Measurements from ENCODE around the gene ZNF532. TPM values are rescaled to one million over a fixed set of nuclear protein-coding genes. Genes with fewer than 3 reads are reported as not detected.
A peak's percentile ranks its signal among the peaks of the same experiment; 100 is the strongest.

ZNF532 gene
- total and polyA plus RNA-seq, 2 donors, result 11.6 to 11.9 TPM

DNA sequence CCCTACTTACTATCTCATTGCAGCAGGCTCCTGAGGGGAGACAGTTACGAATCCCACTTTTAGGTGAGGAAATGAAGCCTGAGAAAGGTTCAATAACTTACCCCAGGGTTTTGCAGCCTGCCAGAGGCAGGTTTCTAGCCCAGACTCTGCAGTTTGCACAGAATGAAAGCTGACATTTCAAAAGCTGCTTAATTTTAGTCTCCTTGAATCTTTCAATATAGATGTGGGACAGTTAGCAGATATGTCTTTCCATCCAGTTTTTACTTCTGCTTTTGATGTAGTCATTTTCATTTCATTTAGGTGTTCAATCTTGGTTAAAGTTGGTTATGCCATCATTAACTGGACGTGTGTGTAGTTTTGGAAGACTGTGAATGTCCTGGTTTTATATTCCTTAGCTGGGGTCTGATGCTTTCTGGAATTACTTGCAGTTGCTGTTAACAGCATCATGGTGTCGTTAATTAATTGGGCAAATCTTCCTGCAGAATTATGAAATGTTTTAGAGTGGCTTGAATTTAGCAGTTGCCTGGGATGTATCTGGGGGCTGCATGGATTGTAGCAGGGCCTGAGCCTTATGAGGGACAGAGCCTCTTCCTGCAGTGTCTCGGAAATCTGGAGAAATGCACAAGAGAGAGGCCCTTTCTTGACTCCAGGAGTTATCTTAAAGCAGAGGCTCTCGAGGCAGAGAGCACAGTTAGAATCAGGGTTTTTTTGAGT, 100.8 kb downstream of the ZNF532 start:
- no peaks in the 10 kb centered on the region for H3K9me3 ChIP-seq (ENCODE audit: control insufficient read depth in 2 of 2, insufficient read depth in 1 of 2, low read length in 1 of 2)
- no peaks in the 10 kb centered on the region for H3K27me3 ChIP-seq (ENCODE audit: control insufficient read depth in 2 of 2, insufficient read depth in 1 of 2, low read length in 1 of 2)
- DNase-seq (ENCODE audit: low read depth in 6 of 9, low spot score in 9 of 9), result no peak
- peak overlapping the region in 1 of 2 donors; percentile 40 for H3K27ac ChIP-seq (ENCODE audit: low read depth in 1 of 2, low read length in 1 of 2)
- H3K4me3 ChIP-seq (ENCODE audit: low read length in 2 of 2), result no peak overlapping the region
- H3K4me1 ChIP-seq (ENCODE audit: control insufficient read depth in 2 of 2, insufficient read depth in 2 of 2, low read length in 2 of 2), result no peaks in the 10 kb centered on the region
- H3K36me3 ChIP-seq (ENCODE audit: control insufficient read depth in 2 of 2, insufficient read depth in 2 of 2, low read length in 1 of 2), result no peaks in the 10 kb centered on the region
- 91% methylated on average over 5 of the region's 5 CpGs for WGBS

DNA sequence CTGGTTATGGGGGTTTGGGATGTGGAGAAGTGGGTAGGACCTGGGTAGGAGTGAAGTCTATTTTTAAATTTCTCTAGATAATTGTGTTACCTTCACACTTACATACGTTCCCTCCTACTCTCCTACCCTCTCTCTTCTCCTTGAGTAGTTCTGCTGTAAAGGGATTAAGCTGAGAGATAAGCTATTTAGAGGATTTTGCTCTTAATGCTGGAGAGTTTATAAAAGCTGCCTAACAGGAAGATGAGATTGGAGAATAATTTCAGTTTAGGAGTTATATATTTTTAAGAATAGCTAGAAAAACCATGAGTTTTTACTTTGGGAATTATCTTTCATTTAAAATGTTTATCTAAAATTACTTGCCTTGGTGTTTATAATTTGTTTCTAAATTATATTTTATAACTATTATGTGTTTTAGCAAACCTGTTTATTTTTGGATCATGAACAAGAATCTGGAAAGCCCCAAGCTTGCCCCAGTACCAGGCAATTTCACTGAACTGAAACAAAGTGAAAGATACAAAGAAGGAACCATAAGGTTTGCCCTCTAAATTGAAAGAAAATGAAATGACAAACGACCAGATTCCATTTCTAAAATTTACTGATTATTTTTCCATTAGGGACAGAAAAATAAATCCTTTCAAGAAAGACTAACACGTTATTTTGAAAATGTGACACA, 101.5 kb downstream of the ZNF532 start:
- no peak for DNase-seq (ENCODE audit: low read depth in 6 of 9, low spot score in 9 of 9)
- H3K27ac ChIP-seq (ENCODE audit: low read depth in 1 of 2, low read length in 1 of 2), result peak overlapping the region in 1 of 2 donors; percentile 40
- H3K9me3 ChIP-seq (ENCODE audit: control insufficient read depth in 2 of 2, insufficient read depth in 1 of 2, low read length in 1 of 2), result no peaks in the 10 kb centered on the region
- WGBS, result 78% methylated on average over 3 of the region's 3 CpGs
- no peaks in the 10 kb centered on the region for H3K27me3 ChIP-seq (ENCODE audit: control insufficient read depth in 2 of 2, insufficient read depth in 1 of 2, low read length in 1 of 2)
- H3K4me1 ChIP-seq (ENCODE audit: control insufficient read depth in 2 of 2, insufficient read depth in 2 of 2, low read length in 2 of 2), result no peaks in the 10 kb centered on the region
- H3K4me3 ChIP-seq (ENCODE audit: low read length in 2 of 2), result no peak overlapping the region
- H3K36me3 ChIP-seq (ENCODE audit: control insufficient read depth in 2 of 2, insufficient read depth in 2 of 2, low read length in 1 of 2), result no peaks in the 10 kb centered on the region

GRCh38 chr18:58966704-58967103, 102.0 kb downstream of the ZNF532 start:
- 89% methylated on average over 3 of the region's 3 CpGs for WGBS
- Histone ChIP-seq H3K36me3 (ENCODE audit: control insufficient read depth in 2 of 2, insufficient read depth in 2 of 2, low read length in 1 of 2) (no peaks in the 10 kb centered on the region), H3K27ac (ENCODE audit: low read depth in 1 of 2, low read length in 1 of 2) (peak overlapping the region in 1 of 2 donors; percentile 45), H3K4me1 (ENCODE audit: control insufficient read depth in 2 of 2, insufficient read depth in 2 of 2, low read length in 2 of 2) (no peaks in the 10 kb centered on the region), H3K9me3 (ENCODE audit: control insufficient read depth in 2 of 2, insufficient read depth in 1 of 2, low read length in 1 of 2) (no peaks in the 10 kb centered on the region), H3K4me3 (ENCODE audit: low read length in 2 of 2) (no peak overlapping the region), H3K27me3 (ENCODE audit: control insufficient read depth in 2 of 2, insufficient read depth in 1 of 2, low read length in 1 of 2) (no peaks in the 10 kb centered on the region)
- DNase-seq (ENCODE audit: low read depth in 6 of 9, low spot score in 9 of 9), result no peak

GRCh38 chr18:58967751-58968254, 103.1 kb downstream of the ZNF532 start:
- H3K4me1 ChIP-seq (ENCODE audit: control insufficient read depth in 2 of 2, insufficient read depth in 2 of 2, low read length in 2 of 2), result no peaks in the 10 kb centered on the region

GRCh38 chr18:58970943-58971790, 106.5 kb downstream of the ZNF532 start:
- Histone ChIP-seq H3K4me1 (ENCODE audit: control insufficient read depth in 2 of 2, insufficient read depth in 2 of 2, low read length in 2 of 2) (no peaks in the 10 kb centered on the region), H3K27ac (ENCODE audit: low read depth in 1 of 2, low read length in 1 of 2) (no peak overlapping the region), H3K9me3 (ENCODE audit: control insufficient read depth in 2 of 2, insufficient read depth in 1 of 2, low read length in 1 of 2) (no peaks in the 10 kb centered on the region), H3K4me3 (ENCODE audit: low read length in 2 of 2) (no peak overlapping the region), H3K36me3 (ENCODE audit: control insufficient read depth in 2 of 2, insufficient read depth in 2 of 2, low read length in 1 of 2) (no peaks in the 10 kb centered on the region), H3K27me3 (ENCODE audit: control insufficient read depth in 2 of 2, insufficient read depth in 1 of 2, low read length in 1 of 2) (no peaks in the 10 kb centered on the region)
- DNase-seq (ENCODE audit: low read depth in 6 of 9, low spot score in 9 of 9), result no peak
- 95% methylated on average over 14 of the region's 14 CpGs for WGBS

More at GRCh38 chr18:58967751-58968254, 103.1 kb downstream of the ZNF532 start:
- Histone ChIP-seq H3K36me3 (ENCODE audit: control insufficient read depth in 2 of 2, insufficient read depth in 2 of 2, low read length in 1 of 2) (no peaks in the 10 kb centered on the region), H3K9me3 (ENCODE audit: control insufficient read depth in 2 of 2, insufficient read depth in 1 of 2, low read length in 1 of 2) (no peaks in the 10 kb centered on the region), H3K4me3 (ENCODE audit: low read length in 2 of 2) (no peak overlapping the region), H3K27ac (ENCODE audit: low read depth in 1 of 2, low read length in 1 of 2) (no peak overlapping the region), H3K27me3 (ENCODE audit: control insufficient read depth in 2 of 2, insufficient read depth in 1 of 2, low read length in 1 of 2) (no peaks in the 10 kb centered on the region)
- WGBS, result 91% methylated on average over 5 of the region's 5 CpGs
- no peak for DNase-seq (ENCODE audit: low read depth in 6 of 9, low spot score in 9 of 9)

GRCh38 chr18:58975296-58975695, 110.6 kb downstream of the ZNF532 start:
- no peaks in the 10 kb centered on the region for H3K27me3 ChIP-seq (ENCODE audit: control insufficient read depth in 2 of 2, insufficient read depth in 1 of 2, low read length in 1 of 2)
- no peaks in the 10 kb centered on the region for H3K4me1 ChIP-seq (ENCODE audit: control insufficient read depth in 2 of 2, insufficient read depth in 2 of 2, low read length in 2 of 2)
- H3K9me3 ChIP-seq (ENCODE audit: control insufficient read depth in 2 of 2, insufficient read depth in 1 of 2, low read length in 1 of 2), result no peaks in the 10 kb centered on the region
- DNase-seq (ENCODE audit: low read depth in 6 of 9, low spot score in 9 of 9), result peak in 2 of 9 donors; percentile 2 to 15
- 53% methylated on average over 11 of the region's 11 CpGs for WGBS
- no peak overlapping the region for H3K4me3 ChIP-seq (ENCODE audit: low read length in 2 of 2)
- no peaks in the 10 kb centered on the region for H3K36me3 ChIP-seq (ENCODE audit: control insufficient read depth in 2 of 2, insufficient read depth in 2 of 2, low read length in 1 of 2)
- peak overlapping the region in 1 of 2 donors; percentile 1 for H3K27ac ChIP-seq (ENCODE audit: low read depth in 1 of 2, low read length in 1 of 2)

- Histone ChIP-seq H3K27me3 (ENCODE audit: control insufficient read depth in 2 of 2, insufficient read depth in 1 of 2, low read length in 1 of 2) (no peaks in the 10 kb centered on the region), H3K4me1 (ENCODE audit: control insufficient read depth in 2 of 2, insufficient read depth in 2 of 2, low read length in 2 of 2) (no peaks in the 10 kb centered on the region), H3K4me3 (ENCODE audit: low read length in 2 of 2) (no peak overlapping the region), H3K9me3 (ENCODE audit: control insufficient read depth in 2 of 2, insufficient read depth in 1 of 2, low read length in 1 of 2) (no peaks in the 10 kb centered on the region), H3K36me3 (ENCODE audit: control insufficient read depth in 2 of 2, insufficient read depth in 2 of 2, low read length in 1 of 2) (no peaks in the 10 kb centered on the region), H3K27ac (ENCODE audit: low read depth in 1 of 2, low read length in 1 of 2) (peak overlapping the region in 1 of 2 donors; percentile 1)
- 53% methylated on average over 4 of the region's 4 CpGs for WGBS
- DNase-seq (ENCODE audit: low read depth in 6 of 9, low spot score in 9 of 9), result no peak
Observed at GRCh38 chr18:58975781-58976180, 111.1 kb downstream of the ZNF532 start.

DNA sequence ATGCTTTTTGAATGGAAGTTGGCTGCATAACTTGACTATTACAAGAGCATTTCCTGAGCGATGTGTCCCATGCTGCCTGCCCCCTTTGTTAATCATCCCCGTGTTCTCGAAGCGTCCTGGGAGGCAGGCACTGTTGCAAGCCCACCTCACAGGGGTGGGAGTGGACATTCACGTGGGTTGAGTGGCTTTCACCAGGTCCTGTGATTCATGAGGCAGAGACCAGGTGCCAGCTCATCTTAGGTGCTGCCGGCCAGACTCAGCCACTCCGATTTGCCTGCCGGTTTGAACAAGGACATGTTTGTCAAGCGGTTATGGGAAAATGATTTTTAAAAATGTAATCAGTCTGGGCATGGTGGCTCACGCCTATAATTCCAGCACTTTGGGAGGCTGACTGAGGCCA, 112.5 kb downstream of the ZNF532 start:
- Histone ChIP-seq H3K9me3 (ENCODE audit: control insufficient read depth in 2 of 2, insufficient read depth in 1 of 2, low read length in 1 of 2) (no peaks in the 10 kb centered on the region), H3K27ac (ENCODE audit: low read depth in 1 of 2, low read length in 1 of 2) (no peak overlapping the region), H3K27me3 (ENCODE audit: control insufficient read depth in 2 of 2, insufficient read depth in 1 of 2, low read length in 1 of 2) (no peaks in the 10 kb centered on the region), H3K36me3 (ENCODE audit: control insufficient read depth in 2 of 2, insufficient read depth in 2 of 2, low read length in 1 of 2) (no peaks in the 10 kb centered on the region), H3K4me3 (ENCODE audit: low read length in 2 of 2) (no peak overlapping the region), H3K4me1 (ENCODE audit: control insufficient read depth in 2 of 2, insufficient read depth in 2 of 2, low read length in 2 of 2) (no peaks in the 10 kb centered on the region)
- no peak for DNase-seq (ENCODE audit: low read depth in 6 of 9, low spot score in 9 of 9)
- 94% methylated on average over 10 of the region's 10 CpGs for WGBS

DNA sequence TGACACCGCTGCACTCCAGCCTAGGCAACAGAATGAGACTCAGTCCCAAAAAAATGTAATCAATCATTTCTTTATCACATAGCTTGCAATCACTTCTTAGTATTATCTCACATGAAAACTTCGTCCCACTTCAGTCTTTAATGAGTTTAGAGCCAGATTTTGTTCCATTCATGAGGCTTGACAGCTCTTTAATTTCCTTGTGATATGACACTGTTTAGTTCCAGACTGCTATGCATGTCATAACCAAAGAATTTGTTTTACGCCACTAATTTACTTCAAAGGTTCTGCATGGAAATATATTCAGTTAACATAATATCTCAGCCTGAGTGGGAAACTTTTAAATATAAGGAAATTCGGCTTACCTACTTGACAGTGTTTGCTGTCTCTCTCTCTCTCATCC, 113.1 kb downstream of the ZNF532 start:
- no peak for DNase-seq (ENCODE audit: low read depth in 6 of 9, low spot score in 9 of 9)
- no peaks in the 10 kb centered on the region for H3K4me1 ChIP-seq (ENCODE audit: control insufficient read depth in 2 of 2, insufficient read depth in 2 of 2, low read length in 2 of 2)
- no peaks in the 10 kb centered on the region for H3K36me3 ChIP-seq (ENCODE audit: control insufficient read depth in 2 of 2, insufficient read depth in 2 of 2, low read length in 1 of 2)
- no peaks in the 10 kb centered on the region for H3K27me3 ChIP-seq (ENCODE audit: control insufficient read depth in 2 of 2, insufficient read depth in 1 of 2, low read length in 1 of 2)
- H3K27ac ChIP-seq (ENCODE audit: low read depth in 1 of 2, low read length in 1 of 2), result no peak overlapping the region
- H3K9me3 ChIP-seq (ENCODE audit: control insufficient read depth in 2 of 2, insufficient read depth in 1 of 2, low read length in 1 of 2), result no peaks in the 10 kb centered on the region
- no peak overlapping the region for H3K4me3 ChIP-seq (ENCODE audit: low read length in 2 of 2)
- WGBS, result 90% methylated on average over 4 of the region's 4 CpGs
